OCI-LY3 (cell line): ENCODE data around the gene CMIP.

ENCODE experiments used
- CTCF ChIP-seq: fragments of 200-600, 300-600 bp; sonication (generic); IDR thresholded peaks from 2 replicates; pipeline ENCODE4 v1.5.1; 2014; ENCODE audit warnings: antibody characterized with exemption, low read length, low read depth
- EZH2phosphoT487 ChIP-seq: fragments of 200-600 bp; shearing (Covaris generic); IDR thresholded peaks from 2 replicates; pipeline ENCODE4 v1.6.1; 2018; ENCODE audit warnings: antibody characterized with exemption, mixed run types, low read depth

- TF ChIP-seq CTCF (no peak), EZH2phosphoT487 (no peak)
These were observed 8.2 kb upstream of the CMIP start for GRCh38 chr16:81436386-81436785.
